ENCODE results near the gene MORN5. TPM values are rescaled to one million over a fixed set of nuclear protein-coding genes. Genes with fewer than 3 reads are reported as not detected.

Gene MORN5
- polyA plus RNA-seq, 1 donor from 2014 or later = not detected

DNA sequence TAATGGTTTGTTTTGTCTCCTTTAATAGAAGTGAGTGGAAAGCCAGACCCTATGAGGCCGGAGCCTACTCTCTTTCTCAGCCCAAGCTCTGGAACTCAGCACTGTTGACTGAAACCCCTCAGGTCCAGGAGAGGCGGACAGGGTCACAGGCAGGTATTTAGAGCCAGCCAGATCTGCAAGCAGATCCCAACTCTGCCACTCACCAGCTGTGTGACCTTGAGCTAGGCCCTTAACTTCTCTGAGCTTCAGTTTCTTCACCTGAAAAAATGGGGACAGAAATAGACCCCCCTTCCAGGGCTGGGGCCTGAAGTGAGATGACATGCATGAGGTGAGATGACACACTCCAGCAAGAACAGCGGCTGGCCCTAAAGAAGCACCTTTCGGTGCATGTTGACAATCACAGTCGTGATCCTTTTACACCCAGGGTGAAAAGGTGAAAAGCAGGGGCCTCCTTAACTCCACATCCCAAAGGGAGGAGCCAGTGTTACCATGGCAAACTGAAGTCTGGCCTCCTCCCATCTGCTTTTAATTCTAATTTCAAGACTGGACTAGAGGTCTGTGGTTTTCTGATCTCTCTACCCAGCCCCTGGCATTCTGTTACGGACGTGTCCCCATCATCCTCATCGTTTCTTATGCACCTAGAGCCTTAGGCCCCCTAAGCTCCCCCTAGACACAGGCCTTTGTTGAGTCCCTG, 27.2 kb downstream of the MORN5 start:
- H3F3A ChIP-seq (ENCODE audit: insufficient read depth, low read length, poor library complexity, severe bottlenecking) = no peaks in the 10 kb centered on the region
- no peaks in the 10 kb centered on the region for H4K20me1 ChIP-seq (ENCODE audit: insufficient read depth)
- no peaks in the 10 kb centered on the region for H3K9me3 ChIP-seq (ENCODE audit: low read length)
- H3K4me3 ChIP-seq (ENCODE audit: low read length) = no peak overlapping the region
- H3K36me3 ChIP-seq (ENCODE audit: insufficient read depth, low read length) = no peaks in the 10 kb centered on the region
- H3K27me3 ChIP-seq (ENCODE audit: insufficient read depth, low read depth, low read length) = no peaks in the 10 kb centered on the region
- no peak overlapping the region for H3K27ac ChIP-seq (ENCODE audit: low read length)
- no peak overlapping the region for H3K9ac ChIP-seq (ENCODE audit: low read length)
- TF ChIP-seq EP300 (conservative IDR thresholded peaks at IDR 0.05; ENCODE audit: poor library complexity, severe bottlenecking) = no peak
- TF ChIP-seq SMC3 (conservative IDR thresholded peaks at IDR 0.05; ENCODE audit: poor library complexity) = no peak
- TF ChIP-seq, protein P1, sequence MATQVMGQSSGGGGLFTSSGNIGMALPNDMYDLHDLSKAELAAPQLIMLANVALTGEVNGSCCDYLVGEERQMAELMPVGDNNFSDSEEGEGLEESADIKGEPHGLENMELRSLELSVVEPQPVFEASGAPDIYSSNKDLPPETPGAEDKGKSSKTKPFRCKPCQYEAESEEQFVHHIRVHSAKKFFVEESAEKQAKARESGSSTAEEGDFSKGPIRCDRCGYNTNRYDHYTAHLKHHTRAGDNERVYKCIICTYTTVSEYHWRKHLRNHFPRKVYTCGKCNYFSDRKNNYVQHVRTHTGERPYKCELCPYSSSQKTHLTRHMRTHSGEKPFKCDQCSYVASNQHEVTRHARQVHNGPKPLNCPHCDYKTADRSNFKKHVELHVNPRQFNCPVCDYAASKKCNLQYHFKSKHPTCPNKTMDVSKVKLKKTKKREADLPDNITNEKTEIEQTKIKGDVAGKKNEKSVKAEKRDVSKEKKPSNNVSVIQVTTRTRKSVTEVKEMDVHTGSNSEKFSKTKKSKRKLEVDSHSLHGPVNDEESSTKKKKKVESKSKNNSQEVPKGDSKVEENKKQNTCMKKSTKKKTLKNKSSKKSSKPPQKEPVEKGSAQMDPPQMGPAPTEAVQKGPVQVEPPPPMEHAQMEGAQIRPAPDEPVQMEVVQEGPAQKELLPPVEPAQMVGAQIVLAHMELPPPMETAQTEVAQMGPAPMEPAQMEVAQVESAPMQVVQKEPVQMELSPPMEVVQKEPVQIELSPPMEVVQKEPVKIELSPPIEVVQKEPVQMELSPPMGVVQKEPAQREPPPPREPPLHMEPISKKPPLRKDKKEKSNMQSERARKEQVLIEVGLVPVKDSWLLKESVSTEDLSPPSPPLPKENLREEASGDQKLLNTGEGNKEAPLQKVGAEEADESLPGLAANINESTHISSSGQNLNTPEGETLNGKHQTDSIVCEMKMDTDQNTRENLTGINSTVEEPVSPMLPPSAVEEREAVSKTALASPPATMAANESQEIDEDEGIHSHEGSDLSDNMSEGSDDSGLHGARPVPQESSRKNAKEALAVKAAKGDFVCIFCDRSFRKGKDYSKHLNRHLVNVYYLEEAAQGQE (IDR thresholded peaks at IDR 0.05; ENCODE audit: borderline replicate concordance) = no peak
- no peak for TF ChIP-seq RAD21 (conservative IDR thresholded peaks at IDR 0.05)
- TF ChIP-seq TAF1 (IDR thresholded peaks at IDR 0.05; ENCODE audit: low read depth) = no peak
- TF ChIP-seq MXI1 (conservative IDR thresholded peaks at IDR 0.05; ENCODE audit: poor library complexity, severe bottlenecking) = no peak
- TF ChIP-seq EZH2 (IDR thresholded peaks at IDR 0.05; ENCODE audit: borderline replicate concordance, insufficient read depth, low read length, poor library complexity, severe bottlenecking) = no peak
- no peak for TF ChIP-seq POLR2AphosphoS5 (IDR thresholded peaks at IDR 0.05)
- TF ChIP-seq, protein P2, sequence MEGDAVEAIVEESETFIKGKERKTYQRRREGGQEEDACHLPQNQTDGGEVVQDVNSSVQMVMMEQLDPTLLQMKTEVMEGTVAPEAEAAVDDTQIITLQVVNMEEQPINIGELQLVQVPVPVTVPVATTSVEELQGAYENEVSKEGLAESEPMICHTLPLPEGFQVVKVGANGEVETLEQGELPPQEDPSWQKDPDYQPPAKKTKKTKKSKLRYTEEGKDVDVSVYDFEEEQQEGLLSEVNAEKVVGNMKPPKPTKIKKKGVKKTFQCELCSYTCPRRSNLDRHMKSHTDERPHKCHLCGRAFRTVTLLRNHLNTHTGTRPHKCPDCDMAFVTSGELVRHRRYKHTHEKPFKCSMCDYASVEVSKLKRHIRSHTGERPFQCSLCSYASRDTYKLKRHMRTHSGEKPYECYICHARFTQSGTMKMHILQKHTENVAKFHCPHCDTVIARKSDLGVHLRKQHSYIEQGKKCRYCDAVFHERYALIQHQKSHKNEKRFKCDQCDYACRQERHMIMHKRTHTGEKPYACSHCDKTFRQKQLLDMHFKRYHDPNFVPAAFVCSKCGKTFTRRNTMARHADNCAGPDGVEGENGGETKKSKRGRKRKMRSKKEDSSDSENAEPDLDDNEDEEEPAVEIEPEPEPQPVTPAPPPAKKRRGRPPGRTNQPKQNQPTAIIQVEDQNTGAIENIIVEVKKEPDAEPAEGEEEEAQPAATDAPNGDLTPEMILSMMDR (IDR thresholded peaks at IDR 0.05; ENCODE audit: poor library complexity, severe bottlenecking) = no peak
- no peak overlapping the region for H2AFZ ChIP-seq (ENCODE audit: low read depth, low read length)
- H3K9me2 ChIP-seq (ENCODE audit: insufficient read depth, low read length) = no peaks in the 10 kb centered on the region
- no peaks in the 10 kb centered on the region for H3K79me2 ChIP-seq (replicated peaks; ENCODE audit: insufficient read depth, low read length)
- H3K4me2 ChIP-seq (ENCODE audit: low read length) = no peak overlapping the region

- no peaks in the 10 kb centered on the region for H3K36me3 ChIP-seq (ENCODE audit: insufficient read depth, low read length)
- H3K4me3 ChIP-seq (ENCODE audit: low read length) = no peak overlapping the region
- no peaks in the 10 kb centered on the region for H3F3A ChIP-seq (ENCODE audit: insufficient read depth, low read length, poor library complexity, severe bottlenecking)
- no peak overlapping the region for H2AFZ ChIP-seq (ENCODE audit: low read depth, low read length)
- TF ChIP-seq RAD21 (conservative IDR thresholded peaks at IDR 0.05) (no peak), EZH2 (IDR thresholded peaks at IDR 0.05; ENCODE audit: borderline replicate concordance, insufficient read depth, low read length, poor library complexity, severe bottlenecking) (no peak), SMC3 (conservative IDR thresholded peaks at IDR 0.05; ENCODE audit: poor library complexity) (no peak), POLR2AphosphoS5 (IDR thresholded peaks at IDR 0.05) (no peak), TAF1 (IDR thresholded peaks at IDR 0.05; ENCODE audit: low read depth) (no peak), MXI1 (conservative IDR thresholded peaks at IDR 0.05; ENCODE audit: poor library complexity, severe bottlenecking) (no peak), EP300 (conservative IDR thresholded peaks at IDR 0.05; ENCODE audit: poor library complexity, severe bottlenecking) (no peak)
- TF ChIP-seq, protein P1 (IDR thresholded peaks at IDR 0.05; ENCODE audit: borderline replicate concordance) = no peak
- TF ChIP-seq, protein P2 (IDR thresholded peaks at IDR 0.05; ENCODE audit: poor library complexity, severe bottlenecking) = no peak
- no peaks in the 10 kb centered on the region for H3K27me3 ChIP-seq (ENCODE audit: insufficient read depth, low read depth, low read length)
- no peaks in the 10 kb centered on the region for H3K79me2 ChIP-seq (replicated peaks; ENCODE audit: insufficient read depth, low read length)
- no peaks in the 10 kb centered on the region for H4K20me1 ChIP-seq (ENCODE audit: insufficient read depth)
- H3K4me2 ChIP-seq (ENCODE audit: low read length) = no peak overlapping the region
- no peaks in the 10 kb centered on the region for H3K9me2 ChIP-seq (ENCODE audit: insufficient read depth, low read length)
- H3K9ac ChIP-seq (ENCODE audit: low read length) = no peak overlapping the region
- H3K27ac ChIP-seq (ENCODE audit: low read length) = no peak overlapping the region
- no peaks in the 10 kb centered on the region for H3K9me3 ChIP-seq (ENCODE audit: low read length)
These were observed 28.7 kb downstream of the MORN5 start for GRCh38 chr9:122188369-122188768.

All from neural cell (in vitro differentiated cells).